Left ventricle myocardium inferior (tissue), 1 donor: Measurements from ENCODE around the gene PPP1R1B. TPM values are rescaled to one million over a fixed set of nuclear protein-coding genes. Genes with fewer than 3 reads are reported as not detected.

ENCODE experiments used
- DNase-seq: peaks from one replicate; pipeline ENCODE4 v3.0.0-alpha.2; 2020
- H3K27ac ChIP-seq: fragments of 200-600 bp; replicated peaks from 2 replicates; pipeline ENCODE4 v1.8.0; 2021
- H3K27me3 ChIP-seq: fragments of 200-600 bp; 2 replicates; pipeline ENCODE4 v1.8.0; 2021; ENCODE audit warnings: low read depth
- H3K36me3 ChIP-seq: fragments of 200-600 bp; 2 replicates; pipeline ENCODE4 v1.8.0; 2021
- H3K4me1 ChIP-seq: fragments of 200-600 bp; 2 replicates; pipeline ENCODE4 v1.8.0; 2021
- H3K4me3 ChIP-seq: fragments of 200-600 bp; 2 replicates; pipeline ENCODE4 v1.8.0; 2021; ENCODE audit warnings: mild to moderate bottlenecking, moderate library complexity
- H3K9me3 ChIP-seq: fragments of 200-600 bp; replicated peaks from 2 replicates; pipeline ENCODE4 v1.8.0; 2021
- intact Hi-C: fragments of 100-400 bp; cut with micrococcal nuclease; formaldehyde crosslinking; loops from one replicate; pipeline ENCODE4 v1.11.0; 2022
- total RNA-seq: library from RNA; stranded (reverse); fragmentation: NEBNext Ultra II Directional; extraction: Animal tissue kit (Norgen Biotek cat#: 25700); gene quantifications from one replicate; pipeline ENCODE4 v1.2.1, GENCODE V29; 2021
- TF ChIP-seq, protein P1 (sequence below): fragments of 200-600 bp; IDR thresholded peaks from 2 replicates; pipeline ENCODE4 v1.8.0; 2021; ENCODE audit warnings: antibody characterized with exemption, mild to moderate bottlenecking, borderline replicate concordance
- donor health status: DM: no; HTN: yes; CAD: no; lungs with severe emphysema.

The PPP1R1B gene
- total RNA-seq, 1 donor from 2014 or later = 0.36 TPM

DNA sequence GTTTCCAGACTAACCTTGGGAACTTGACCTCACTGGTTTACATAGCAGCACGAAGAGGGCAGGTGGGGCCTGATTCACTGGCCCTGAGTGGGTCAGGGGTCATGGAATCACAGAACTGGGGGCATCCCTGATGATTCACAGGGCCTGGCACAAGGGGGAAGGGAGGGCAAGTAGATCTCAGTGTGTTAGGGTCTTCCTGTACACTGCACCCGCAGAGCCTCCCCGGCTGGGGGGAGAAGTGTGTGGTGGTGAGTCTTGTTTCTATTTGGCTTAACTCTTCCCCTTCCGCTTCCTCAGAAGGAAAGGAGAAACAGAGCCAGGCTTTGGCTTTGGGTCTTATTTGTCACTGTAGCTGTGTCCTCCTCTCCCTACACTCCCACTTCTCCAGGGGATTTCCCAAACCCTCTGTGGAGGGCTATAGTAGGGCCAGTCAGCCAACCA, 13.9 kb downstream of the PPP1R1B start:
- Histone ChIP-seq H3K4me3 (no peak overlapping the region), H3K4me1 (peaks cover 90% of the 10 kb centered on the region), H3K27ac (no peak overlapping the region), H3K36me3 (no peaks in the 10 kb centered on the region), H3K9me3 (no peaks in the 10 kb centered on the region), H3K27me3 (no peaks in the 10 kb centered on the region)
- TF ChIP-seq, protein P1, sequence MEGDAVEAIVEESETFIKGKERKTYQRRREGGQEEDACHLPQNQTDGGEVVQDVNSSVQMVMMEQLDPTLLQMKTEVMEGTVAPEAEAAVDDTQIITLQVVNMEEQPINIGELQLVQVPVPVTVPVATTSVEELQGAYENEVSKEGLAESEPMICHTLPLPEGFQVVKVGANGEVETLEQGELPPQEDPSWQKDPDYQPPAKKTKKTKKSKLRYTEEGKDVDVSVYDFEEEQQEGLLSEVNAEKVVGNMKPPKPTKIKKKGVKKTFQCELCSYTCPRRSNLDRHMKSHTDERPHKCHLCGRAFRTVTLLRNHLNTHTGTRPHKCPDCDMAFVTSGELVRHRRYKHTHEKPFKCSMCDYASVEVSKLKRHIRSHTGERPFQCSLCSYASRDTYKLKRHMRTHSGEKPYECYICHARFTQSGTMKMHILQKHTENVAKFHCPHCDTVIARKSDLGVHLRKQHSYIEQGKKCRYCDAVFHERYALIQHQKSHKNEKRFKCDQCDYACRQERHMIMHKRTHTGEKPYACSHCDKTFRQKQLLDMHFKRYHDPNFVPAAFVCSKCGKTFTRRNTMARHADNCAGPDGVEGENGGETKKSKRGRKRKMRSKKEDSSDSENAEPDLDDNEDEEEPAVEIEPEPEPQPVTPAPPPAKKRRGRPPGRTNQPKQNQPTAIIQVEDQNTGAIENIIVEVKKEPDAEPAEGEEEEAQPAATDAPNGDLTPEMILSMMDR = no peak
- intact Hi-C loops = no loop called here
- no peak for DNase-seq

DNA sequence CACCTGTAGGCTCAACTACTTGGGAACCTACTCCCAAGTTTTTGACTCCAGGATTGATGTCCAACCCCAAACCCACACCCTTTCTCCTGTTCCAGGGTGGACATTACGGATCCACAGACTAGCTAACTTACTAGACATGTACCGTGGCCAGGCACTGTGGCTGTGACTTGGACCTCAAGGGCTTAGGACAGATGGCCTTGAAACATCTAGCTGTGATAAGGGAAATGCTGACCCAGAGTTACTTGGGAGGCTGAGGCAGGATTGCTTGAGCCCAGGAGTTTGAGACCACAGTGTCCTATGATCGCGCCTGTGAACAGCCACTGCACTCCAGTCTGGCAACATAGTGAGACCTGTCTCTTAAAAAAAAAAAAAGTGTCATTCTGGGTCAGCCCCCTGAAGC, 14.3 kb downstream of the PPP1R1B start:
- Histone ChIP-seq H3K27me3 (no peaks in the 10 kb centered on the region), H3K4me1 (peaks cover 89% of the 10 kb centered on the region), H3K27ac (no peak overlapping the region), H3K9me3 (no peaks in the 10 kb centered on the region), H3K36me3 (no peaks in the 10 kb centered on the region), H3K4me3 (no peak overlapping the region)
- intact Hi-C loops = no loop called here
- TF ChIP-seq, protein P1 = no peak
- DNase-seq = no peak

DNA sequence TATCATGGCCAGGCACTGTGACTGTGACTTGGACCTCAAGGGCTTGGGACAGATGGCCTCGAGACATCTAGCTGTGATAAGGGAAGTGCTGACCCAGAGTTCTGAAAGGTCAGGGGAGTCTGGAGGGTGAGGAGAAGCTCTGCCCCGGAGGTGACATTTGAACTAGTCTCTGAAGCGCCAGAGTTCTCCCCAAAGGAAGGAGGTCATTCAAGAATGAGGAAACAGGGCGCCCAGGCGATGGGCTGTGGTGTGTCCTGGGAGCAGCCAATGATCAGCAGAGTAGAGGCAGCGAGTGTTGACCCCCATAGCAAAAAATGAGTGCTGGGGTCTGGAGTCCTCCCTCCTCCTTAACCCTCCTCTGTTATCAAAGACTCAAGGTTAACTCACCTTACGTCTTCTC, 15.1 kb downstream of the PPP1R1B start:
- DNase-seq = no peak
- Histone ChIP-seq H3K27ac (no peak overlapping the region), H3K4me3 (no peak overlapping the region), H3K9me3 (no peaks in the 10 kb centered on the region), H3K4me1 (peaks cover 90% of the 10 kb centered on the region), H3K27me3 (no peaks in the 10 kb centered on the region), H3K36me3 (no peaks in the 10 kb centered on the region)
- intact Hi-C loops = no loop called here
- TF ChIP-seq, protein P1 = no peak

DNA sequence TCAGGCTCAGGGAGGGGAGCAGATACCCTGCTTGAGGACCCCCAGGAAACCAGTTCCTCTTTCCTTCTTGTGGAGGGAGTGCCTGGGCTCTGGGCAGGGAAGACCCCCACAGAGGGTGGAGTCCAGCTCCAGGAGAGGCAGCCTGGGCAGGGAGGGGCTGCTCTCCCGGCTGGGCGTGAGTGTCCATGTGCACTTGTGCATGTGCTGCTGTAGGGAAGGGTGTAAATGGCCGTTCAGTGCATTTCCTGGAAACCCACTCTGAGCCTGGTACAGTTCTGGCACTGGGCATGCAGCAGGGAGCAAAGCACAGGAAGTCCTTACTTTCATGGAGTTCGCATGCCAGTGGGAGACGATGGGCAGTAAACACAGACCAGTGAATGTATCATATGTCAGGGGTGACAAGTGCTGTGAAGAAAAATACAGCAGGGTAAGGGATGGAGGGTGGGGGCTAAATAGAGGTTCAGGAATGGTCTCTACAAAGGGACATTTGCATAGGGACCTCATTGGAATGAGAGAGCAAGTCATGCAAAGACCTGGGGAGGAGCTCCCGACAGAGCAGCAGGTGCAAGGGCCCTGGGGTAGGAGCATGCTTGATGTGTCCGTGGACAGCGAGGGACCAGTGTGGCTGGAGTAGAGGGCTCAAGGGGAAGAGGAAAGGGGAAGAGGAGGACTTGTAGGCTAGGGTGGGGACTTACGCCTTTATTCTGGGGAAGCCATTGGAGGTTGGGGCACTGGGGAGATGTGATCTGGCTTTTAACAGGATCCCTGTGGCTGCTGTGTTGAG, 15.7 kb downstream of the PPP1R1B start:
- no peak overlapping the region for H3K4me3 ChIP-seq
- H3K4me1 ChIP-seq = peaks cover 87% of the 10 kb centered on the region
- TF ChIP-seq, protein P1 = no peak
- intact Hi-C loops = no loop called here
- H3K27me3 ChIP-seq = no peaks in the 10 kb centered on the region
- no peak overlapping the region for H3K27ac ChIP-seq
- H3K9me3 ChIP-seq = no peaks in the 10 kb centered on the region
- no peak for DNase-seq
- no peaks in the 10 kb centered on the region for H3K36me3 ChIP-seq

DNA sequence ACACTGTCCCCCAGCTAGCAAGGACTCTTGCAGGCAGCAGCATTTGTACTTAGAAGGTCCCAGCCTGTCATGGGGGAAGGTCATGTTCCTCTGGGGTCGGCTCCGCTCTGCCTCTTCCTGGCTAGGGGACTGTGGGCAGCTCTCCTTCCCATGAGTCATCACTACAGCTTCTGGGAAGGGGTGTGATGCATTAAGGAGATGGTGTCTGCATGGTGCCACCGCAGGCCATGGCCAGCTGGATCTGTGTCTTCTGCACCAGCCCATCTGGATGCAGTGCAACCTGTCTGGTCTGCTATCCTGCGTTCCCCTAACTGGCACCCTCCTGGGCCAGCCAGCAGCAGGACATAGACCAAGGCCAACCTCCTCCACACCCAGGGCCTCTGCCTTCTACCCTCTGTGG, 16.5 kb downstream of the PPP1R1B start:
- intact Hi-C loops = no loop called here
- TF ChIP-seq, protein P1 = no peak
- DNase-seq = no peak
- H3K27ac ChIP-seq = no peak overlapping the region
- H3K4me3 ChIP-seq = no peak overlapping the region
- no peaks in the 10 kb centered on the region for H3K27me3 ChIP-seq
- no peaks in the 10 kb centered on the region for H3K36me3 ChIP-seq
- no peaks in the 10 kb centered on the region for H3K9me3 ChIP-seq
- H3K4me1 ChIP-seq = peaks cover 79% of the 10 kb centered on the region
